ENCODE data around the gene MED12L. TPM values are rescaled to one million over a fixed set of nuclear protein-coding genes. Genes with fewer than 3 reads are reported as not detected.
"Not testable (repeated sequence)": the region's sequence is repeated elsewhere in the genome, so short reads cannot be mapped to it uniquely, and the experiment has no call there.

Gene MED12L
- total RNA-seq, 4 donors from 2014 or later = 0.19 to 0.83 (median 0.41) TPM

GRCh38 chr3:151387842-151388241 lies 302.4 kb downstream of the MED12L start:
- TF ChIP-seq POLR2AphosphoS5 (IDR thresholded peaks at IDR 0.05) = no peak
- TF ChIP-seq CTCF (IDR thresholded peaks at IDR 0.05) = no peak
- no peak for TF ChIP-seq EP300 (IDR thresholded peaks at IDR 0.05)
- TF ChIP-seq POLR2A (IDR thresholded peaks at IDR 0.05; ENCODE audit: low read depth) = no peak
- no peak overlapping the region for H3K4me3 ChIP-seq
- intact Hi-C loops (cut with DNase I) = no loop called here
- H3K27ac ChIP-seq (replicated peaks in 1 of 4) = no peak overlapping the region
- no peaks in the 10 kb centered on the region for H3K4me1 ChIP-seq
- 81% methylated on average over 9 of the region's 9 CpGs for WGBS
- no peaks in the 10 kb centered on the region for H3K36me3 ChIP-seq
- no peak for DNase-seq (ENCODE audit: extremely low spot score)
- no peaks in the 10 kb centered on the region for H3K9me3 ChIP-seq
- no peaks in the 10 kb centered on the region for H3K27me3 ChIP-seq

GRCh38 chr3:151391720-151392119 lies 306.3 kb downstream of the MED12L start:
- TF ChIP-seq POLR2A (IDR thresholded peaks at IDR 0.05; ENCODE audit: low read depth) = no peak
- no peak for TF ChIP-seq EP300 (IDR thresholded peaks at IDR 0.05)
- TF ChIP-seq POLR2AphosphoS5 (IDR thresholded peaks at IDR 0.05) = no peak
- no peak for TF ChIP-seq CTCF (IDR thresholded peaks at IDR 0.05)
- H3K4me3 ChIP-seq = no peak overlapping the region
- 62% methylated on average over 2 of the region's 2 CpGs for WGBS
- intact Hi-C loops (cut with DNase I) = no loop called here
- H3K4me1 ChIP-seq = no peaks in the 10 kb centered on the region
- H3K36me3 ChIP-seq = no peaks in the 10 kb centered on the region
- H3K27me3 ChIP-seq = no peaks in the 10 kb centered on the region
- no peak overlapping the region for H3K27ac ChIP-seq (replicated peaks in 1 of 4)
- no peaks in the 10 kb centered on the region for H3K9me3 ChIP-seq
- DNase-seq (ENCODE audit: extremely low spot score) = no peak

GRCh38 chr3:151392191-151392590 lies 306.7 kb downstream of the MED12L start:
- H3K9me3 ChIP-seq; H3K27me3 ChIP-seq; H3K27ac ChIP-seq (replicated peaks in 1 of 4); H3K4me1 ChIP-seq; H3K36me3 ChIP-seq; H3K4me3 ChIP-seq; intact Hi-C loops (cut with DNase I); DNase-seq (ENCODE audit: extremely low spot score): not testable (repeated sequence)
- 97% methylated on average over 3 of the region's 3 CpGs for whole genome bisulfite sequencing

- Histone ChIP-seq H3K27ac (replicated peaks in 1 of 4) (no peak overlapping the region), H3K9me3 (no peaks in the 10 kb centered on the region), H3K4me1 (no peaks in the 10 kb centered on the region), H3K4me3 (no peak overlapping the region), H3K27me3 (no peaks in the 10 kb centered on the region), H3K36me3 (no peaks in the 10 kb centered on the region)
- no peak for DNase-seq (ENCODE audit: extremely low spot score)
- 67% methylated on average over 3 of the region's 3 CpGs for WGBS
- intact Hi-C loops (cut with DNase I) = no loop called here
- TF ChIP-seq CTCF (IDR thresholded peaks at IDR 0.05) = no peak
- no peak for TF ChIP-seq POLR2AphosphoS5 (IDR thresholded peaks at IDR 0.05)
- TF ChIP-seq POLR2A (IDR thresholded peaks at IDR 0.05; ENCODE audit: low read depth) = no peak
- TF ChIP-seq EP300 (IDR thresholded peaks at IDR 0.05) = no peak
Measured at GRCh38 chr3:151393146-151393830, 307.8 kb downstream of the MED12L start.

- Histone ChIP-seq H3K36me3 (no peaks in the 10 kb centered on the region), H3K27me3 (no peaks in the 10 kb centered on the region), H3K4me1 (no peaks in the 10 kb centered on the region), H3K27ac (replicated peaks in 1 of 4) (no peak overlapping the region), H3K4me3 (no peak overlapping the region), H3K9me3 (no peaks in the 10 kb centered on the region)
- intact Hi-C loops (cut with DNase I) = no loop called here
- TF ChIP-seq POLR2AphosphoS5 (IDR thresholded peaks at IDR 0.05) = no peak
- no peak for TF ChIP-seq POLR2A (IDR thresholded peaks at IDR 0.05; ENCODE audit: low read depth)
- no peak for TF ChIP-seq EP300 (IDR thresholded peaks at IDR 0.05)
- TF ChIP-seq CTCF (IDR thresholded peaks at IDR 0.05) = no peak
- WGBS = 68% methylated on average over 4 of the region's 4 CpGs
- DNase-seq (ENCODE audit: extremely low spot score) = no peak
Measured at GRCh38 chr3:151393941-151394340, 308.5 kb downstream of the MED12L start.
